GM12878 (cell line): ENCODE results near the gene VSTM2L. TPM values are rescaled to one million over a fixed set of nuclear protein-coding genes. Genes with fewer than 3 reads are reported as not detected.

Source experiments
- ATF7 ChIP-seq: fragments of 450-650 bp; IDR thresholded peaks from 2 replicates; pipeline ENCODE4 v1.6.1; 2016; ENCODE audit warnings: low read depth, mild to moderate bottlenecking
- MXI1 ChIP-seq: fragments of 150-350 bp; IDR thresholded peaks from 2 replicates; pipeline ENCODE4 v1.6.1; 2011; ENCODE audit warnings: low read depth, mild to moderate bottlenecking, inconsistent platforms, low read length, improper control_type of control experiment
- ZBTB11 ChIP-seq: fragments of 450-650 bp; formaldehyde crosslinking; IDR thresholded peaks from 2 replicates; pipeline ENCODE4 v1.5.0; 2022; ENCODE audit warnings: mild to moderate bottlenecking, missing genetic modification characterization
- polyA plus RNA-seq, 11 experiments: library from polyadenylated mRNA; depleted of rRNA in 4 of 11; unstranded in 6 of 11; stranded (reverse) in 5 of 11; fragments of >200 nt; fragmentation: Nextera tagmentation in 4 of 11; fragmentation: Illumina TruSeq in 1 of 11; extraction: Ambion mirVana in 4 of 11; extraction: Trizol in 1 of 11; gene quantifications; 1 replicate in 1 of 11; 2 replicates in 10 of 11; pipeline versions ENCODE4 v1.2.1 to v1.2.3, GENCODE V29; 2011 to 2016; ENCODE audit warnings: inconsistent platforms in 2 of 11, missing spikeins in 2 of 11, low read depth in 1 of 11
- total RNA-seq, 4 experiments: library from RNA; depleted of rRNA in 3 of 4; stranded (reverse); fragments of >200 nt in 3 of 4; fragmentation: Illumina TruSeq in 1 of 4; extraction: Trizol in 1 of 4; gene quantifications; 2 replicates each; pipeline versions ENCODE4 v1.2.1 to v1.2.3, GENCODE V29; 2013 to 2021
- TF ChIP-seq, protein P1 (sequence below): fragments of 450-650 bp; IDR thresholded peaks from 2 replicates; pipeline ENCODE4 v1.6.1; 2016; ENCODE audit warnings: mild to moderate bottlenecking, moderate library complexity, borderline replicate concordance
- TF ChIP-seq, protein P2 (sequence below): fragments of 150-350 bp; IDR thresholded peaks from 2 replicates; pipeline ENCODE4 v1.6.1; 2016; ENCODE audit warnings: low read depth, low read length

Gene VSTM2L
- total and polyA plus RNA-seq, 10 of the 15 experiments (the other 5 are each of a cell fraction or from before 2014, with no cell fraction given) = 0.05 to 1.5 (median 0.63) TPM; not detected in 2

DNA sequence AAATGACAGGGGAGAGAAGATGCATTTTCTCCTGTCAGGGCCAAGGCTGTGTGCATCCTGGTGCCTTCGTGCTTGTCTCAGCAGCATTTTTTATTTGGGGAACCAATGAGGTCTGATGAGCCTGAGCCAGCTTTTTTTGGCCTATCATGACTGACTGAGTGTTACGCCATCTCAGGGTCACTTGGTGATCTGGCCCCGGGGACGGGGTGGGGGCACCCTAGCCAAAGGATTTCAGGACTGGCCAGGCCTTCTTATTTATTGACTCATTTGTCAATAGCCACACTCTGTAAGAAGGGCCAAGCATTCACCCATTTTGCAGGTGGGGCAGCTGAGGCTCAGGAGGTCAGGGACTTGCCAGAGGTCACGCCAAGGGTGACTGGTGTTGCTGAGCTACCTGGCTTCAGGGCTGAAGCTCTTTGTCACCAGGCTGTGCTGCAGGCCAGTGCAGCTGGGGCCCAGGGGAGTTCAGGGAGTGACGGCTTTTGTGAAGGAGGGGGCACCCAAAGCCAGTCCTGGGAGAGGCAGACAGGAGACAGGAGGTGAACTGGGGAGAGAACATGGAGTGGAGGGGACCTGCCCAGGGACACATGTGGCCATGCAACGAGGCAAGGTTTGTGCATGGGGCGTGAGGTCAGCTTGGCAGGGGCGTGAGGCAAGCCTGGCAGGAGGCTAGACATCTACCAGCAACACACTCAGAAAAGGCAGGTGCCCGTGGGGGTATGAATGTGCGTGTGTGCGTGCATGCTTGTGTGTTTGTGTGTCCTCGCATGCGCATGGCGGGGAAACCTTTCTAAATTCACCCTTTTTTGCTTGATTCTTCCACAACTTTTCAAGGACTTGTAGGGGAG lies 31.1 kb downstream of the VSTM2L start (continued):
- no peak for TF ChIP-seq ZBTB11 (CRISPR knock-in tag)
- TF ChIP-seq, protein P1, sequence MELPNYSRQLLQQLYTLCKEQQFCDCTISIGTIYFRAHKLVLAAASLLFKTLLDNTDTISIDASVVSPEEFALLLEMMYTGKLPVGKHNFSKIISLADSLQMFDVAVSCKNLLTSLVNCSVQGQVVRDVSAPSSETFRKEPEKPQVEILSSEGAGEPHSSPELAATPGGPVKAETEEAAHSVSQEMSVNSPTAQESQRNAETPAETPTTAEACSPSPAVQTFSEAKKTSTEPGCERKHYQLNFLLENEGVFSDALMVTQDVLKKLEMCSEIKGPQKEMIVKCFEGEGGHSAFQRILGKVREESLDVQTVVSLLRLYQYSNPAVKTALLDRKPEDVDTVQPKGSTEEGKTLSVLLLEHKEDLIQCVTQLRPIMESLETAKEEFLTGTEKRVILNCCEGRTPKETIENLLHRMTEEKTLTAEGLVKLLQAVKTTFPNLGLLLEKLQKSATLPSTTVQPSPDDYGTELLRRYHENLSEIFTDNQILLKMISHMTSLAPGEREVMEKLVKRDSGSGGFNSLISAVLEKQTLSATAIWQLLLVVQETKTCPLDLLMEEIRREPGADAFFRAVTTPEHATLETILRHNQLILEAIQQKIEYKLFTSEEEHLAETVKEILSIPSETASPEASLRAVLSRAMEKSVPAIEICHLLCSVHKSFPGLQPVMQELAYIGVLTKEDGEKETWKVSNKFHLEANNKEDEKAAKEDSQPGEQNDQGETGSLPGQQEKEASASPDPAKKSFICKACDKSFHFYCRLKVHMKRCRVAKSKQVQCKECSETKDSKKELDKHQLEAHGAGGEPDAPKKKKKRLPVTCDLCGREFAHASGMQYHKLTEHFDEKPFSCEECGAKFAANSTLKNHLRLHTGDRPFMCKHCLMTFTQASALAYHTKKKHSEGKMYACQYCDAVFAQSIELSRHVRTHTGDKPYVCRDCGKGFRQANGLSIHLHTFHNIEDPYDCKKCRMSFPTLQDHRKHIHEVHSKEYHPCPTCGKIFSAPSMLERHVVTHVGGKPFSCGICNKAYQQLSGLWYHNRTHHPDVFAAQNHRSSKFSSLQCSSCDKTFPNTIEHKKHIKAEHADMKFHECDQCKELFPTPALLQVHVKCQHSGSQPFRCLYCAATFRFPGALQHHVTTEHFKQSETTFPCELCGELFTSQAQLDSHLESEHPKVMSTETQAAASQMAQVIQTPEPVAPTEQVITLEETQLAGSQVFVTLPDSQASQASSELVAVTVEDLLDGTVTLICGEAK = no peak
- TF ChIP-seq ATF7 = no peak
- TF ChIP-seq, protein P2, sequence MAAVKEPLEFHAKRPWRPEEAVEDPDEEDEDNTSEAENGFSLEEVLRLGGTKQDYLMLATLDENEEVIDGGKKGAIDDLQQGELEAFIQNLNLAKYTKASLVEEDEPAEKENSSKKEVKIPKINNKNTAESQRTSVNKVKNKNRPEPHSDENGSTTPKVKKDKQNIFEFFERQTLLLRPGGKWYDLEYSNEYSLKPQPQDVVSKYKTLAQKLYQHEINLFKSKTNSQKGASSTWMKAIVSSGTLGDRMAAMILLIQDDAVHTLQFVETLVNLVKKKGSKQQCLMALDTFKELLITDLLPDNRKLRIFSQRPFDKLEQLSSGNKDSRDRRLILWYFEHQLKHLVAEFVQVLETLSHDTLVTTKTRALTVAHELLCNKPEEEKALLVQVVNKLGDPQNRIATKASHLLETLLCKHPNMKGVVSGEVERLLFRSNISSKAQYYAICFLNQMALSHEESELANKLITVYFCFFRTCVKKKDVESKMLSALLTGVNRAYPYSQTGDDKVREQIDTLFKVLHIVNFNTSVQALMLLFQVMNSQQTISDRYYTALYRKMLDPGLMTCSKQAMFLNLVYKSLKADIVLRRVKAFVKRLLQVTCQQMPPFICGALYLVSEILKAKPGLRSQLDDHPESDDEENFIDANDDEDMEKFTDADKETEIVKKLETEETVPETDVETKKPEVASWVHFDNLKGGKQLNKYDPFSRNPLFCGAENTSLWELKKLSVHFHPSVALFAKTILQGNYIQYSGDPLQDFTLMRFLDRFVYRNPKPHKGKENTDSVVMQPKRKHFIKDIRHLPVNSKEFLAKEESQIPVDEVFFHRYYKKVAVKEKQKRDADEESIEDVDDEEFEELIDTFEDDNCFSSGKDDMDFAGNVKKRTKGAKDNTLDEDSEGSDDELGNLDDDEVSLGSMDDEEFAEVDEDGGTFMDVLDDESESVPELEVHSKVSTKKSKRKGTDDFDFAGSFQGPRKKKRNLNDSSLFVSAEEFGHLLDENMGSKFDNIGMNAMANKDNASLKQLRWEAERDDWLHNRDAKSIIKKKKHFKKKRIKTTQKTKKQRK = no peak
- no peak for TF ChIP-seq MXI1
